GM12878 (cell line): ENCODE data around the gene EPHB1. TPM values are rescaled to one million over a fixed set of nuclear protein-coding genes. Genes with fewer than 3 reads are reported as not detected.
A peak's percentile ranks its signal among the peaks of the same experiment; 100 is the strongest.

Experiments used
- ATAC-seq: fragments of 200-7000 bp; cut with Tn5 transposase; 3 replicates; pipeline ENCODE4 v1.9.1; 2020; ENCODE audit warnings: mild to moderate bottlenecking, moderate library complexity
- BruUV-seq: library from RNA; stranded (reverse); fragments of 400-500 nt; replicated peaks from 2 replicates; lab custom pipeline; 2021; lab: Mats Ljungman, UMichigan
- CTCF ChIA-PET: fragments of 300-600 bp; sonication (Branson Sonifier 250); formaldehyde crosslinking; extraction: SDS; loops from one replicate; lab custom pipeline; 2021; ENCODE audit warnings: inconsistent platforms; lab: Yijun Ruan, JAX
- POLR2A ChIA-PET: fragments of 350-600 bp; formaldehyde crosslinking; extraction: SDS; loops from one replicate; lab custom pipeline; 2021; ENCODE audit warnings: inconsistent platforms; lab: Charles Lee
- RAD21 ChIA-PET: fragments of 300-600 bp; sonication (Branson Sonifier 250); formaldehyde crosslinking; loops from one replicate; lab custom pipeline; 2023; ENCODE audit warnings: antibody characterized with exemption; ENCODE audit not compliant: unreplicated experiment; lab: Charles Lee
- SMC1A ChIA-PET: fragments of 300-600 bp; sonication (Branson Sonifier 250); formaldehyde crosslinking; loops from one replicate; lab custom pipeline; 2023; ENCODE audit not compliant: unreplicated experiment, uncharacterized antibody; lab: Charles Lee
- DNase-seq: peaks from one replicate; pipeline ENCODE4 v3.0.0-alpha.2; 2011; ENCODE audit warnings: low read depth, low spot score
- FAIRE-seq: peaks from 3 replicates; lab custom pipeline; 2011; peaks lifted over from hg19 to GRCh38; lab: Jason Lieb, UNC
- H2AFZ ChIP-seq: 2 replicates; pipeline ENCODE4 v1.6.0; 2011; ENCODE audit warnings: low read depth, low read length, control low read depth; ENCODE audit not compliant: control insufficient read depth
- H3K27ac ChIP-seq: 2 replicates; pipeline ENCODE4 v1.5.1; 2011; ENCODE audit warnings: control low read depth; ENCODE audit not compliant: control insufficient read depth, insufficient read depth
- H3K27me3 ChIP-seq, 2 experiments: replicated peaks in 1 of 2; 2 replicates each; pipeline versions ENCODE4 v1.6.0 to v1.6.1; 2011; ENCODE audit warnings: low read length in 1 of 2; ENCODE audit not compliant: control insufficient read depth in 2 of 2, insufficient read depth in 2 of 2
- H3K36me3 ChIP-seq, 2 experiments: 2 replicates each; pipeline ENCODE4 v1.5.1; 2011; ENCODE audit warnings: low read length in 1 of 2; ENCODE audit not compliant: control insufficient read depth in 2 of 2, insufficient read depth in 2 of 2
- H3K4me1 ChIP-seq: 2 replicates; pipeline ENCODE4 v1.6.1; 2011; ENCODE audit warnings: mild to moderate bottlenecking, low read length, moderate library complexity, mixed read lengths; ENCODE audit not compliant: control insufficient read depth, insufficient read depth
- H3K4me2 ChIP-seq: 2 replicates; pipeline ENCODE4 v1.6.0; 2011; ENCODE audit warnings: control low read depth; ENCODE audit not compliant: control insufficient read depth, insufficient read depth
- H3K4me3 ChIP-seq: fragments of 200-600 bp; sonication (generic); 2 replicates; pipeline ENCODE4 v1.5.1; 2016
- H3K79me2 ChIP-seq: 2 replicates; pipeline ENCODE4 v1.6.0; 2011; ENCODE audit warnings: low read length; ENCODE audit not compliant: control insufficient read depth, insufficient read depth
- H3K9ac ChIP-seq: 2 replicates; pipeline ENCODE4 v1.8.0; 2011; ENCODE audit warnings: low read length, control low read depth, mixed read lengths; ENCODE audit not compliant: control insufficient read depth, insufficient read depth
- H3K9me3 ChIP-seq: replicated peaks from 3 replicates; pipeline ENCODE4 v1.5.1; 2011; ENCODE audit warnings: mild to moderate bottlenecking, low read length; ENCODE audit not compliant: control insufficient read depth, insufficient read depth
- H4K20me1 ChIP-seq: 2 replicates; pipeline ENCODE4 v1.6.0; 2011; ENCODE audit not compliant: control insufficient read depth, insufficient read depth
- GABPA ChIP-seq: IDR thresholded peaks from 2 replicates; pipeline ENCODE4 v1.6.1; 2014; ENCODE audit warnings: antibody characterized with exemption, low read depth, mild to moderate bottlenecking, inconsistent platforms
- GATAD2B ChIP-seq: fragments of 450-650 bp; conservative IDR thresholded peaks from 2 replicates; pipeline ENCODE4 v1.6.1; 2017; ENCODE audit warnings: low read depth, mild to moderate bottlenecking, moderate library complexity
- KDM1A ChIP-seq: fragments of 200-600 bp; sonication (generic); IDR thresholded peaks from 2 replicates; pipeline ENCODE4 v1.6.1; 2016; ENCODE audit warnings: borderline replicate concordance
- SMAD1 ChIP-seq: fragments of 450-650 bp; IDR thresholded peaks from 2 replicates; pipeline ENCODE4 v1.6.1; 2018; ENCODE audit warnings: mild to moderate bottlenecking, low read depth; ENCODE audit not compliant: partially characterized antibody
- SP1 ChIP-seq: IDR thresholded peaks from one replicate; pipeline ENCODE4 v1.6.1; 2011; ENCODE audit warnings: low read depth, low read length
- STAT1 ChIP-seq: fragments of 450-650 bp; conservative IDR thresholded peaks from 2 replicates; pipeline ENCODE4 v1.6.1; 2014; ENCODE audit warnings: antibody characterized with exemption, mild to moderate bottlenecking
- in situ Hi-C: fragments of 300-500 bp; cut with MboI; formaldehyde crosslinking; loops from 9 replicates; pipeline ENCODE4 v1.14.3; 2018; ENCODE audit warnings: mixed read lengths
- intact Hi-C: fragments of 100-400 bp; cut with micrococcal nuclease; formaldehyde crosslinking; loops from one replicate; pipeline ENCODE4 v1.14.2; 2022; ENCODE audit not compliant: unreplicated experiment
- polyA plus RNA-seq, 11 experiments: library from polyadenylated mRNA; depleted of rRNA in 4 of 11; unstranded in 6 of 11; stranded (reverse) in 5 of 11; fragments of >200 nt; fragmentation: Nextera tagmentation in 4 of 11; fragmentation: Illumina TruSeq in 1 of 11; extraction: Ambion mirVana in 4 of 11; extraction: Trizol in 1 of 11; gene quantifications; 1 replicate in 1 of 11; 2 replicates in 10 of 11; pipeline versions ENCODE4 v1.2.1 to v1.2.3, GENCODE V29; 2011 to 2016; ENCODE audit warnings: inconsistent platforms in 2 of 11, missing spikeins in 2 of 11, low read depth in 1 of 11
- total RNA-seq, 4 experiments: library from RNA; depleted of rRNA in 3 of 4; stranded (reverse); fragments of >200 nt in 3 of 4; fragmentation: Illumina TruSeq in 1 of 4; extraction: Trizol in 1 of 4; gene quantifications; 2 replicates each; pipeline versions ENCODE4 v1.2.1 to v1.2.3, GENCODE V29; 2013 to 2021
- TF ChIP-seq, protein P1 (sequence below): IDR thresholded peaks from 2 replicates; pipeline ENCODE4 v1.6.1; 2012; ENCODE audit warnings: mild to moderate bottlenecking, low read depth, low read length

Gene EPHB1
- total and polyA plus RNA-seq, 10 of the 15 experiments (the other 5 are each of a cell fraction or from before 2014, with no cell fraction given), result 0.33 to 23.8 (median 1.2) TPM

DNA sequence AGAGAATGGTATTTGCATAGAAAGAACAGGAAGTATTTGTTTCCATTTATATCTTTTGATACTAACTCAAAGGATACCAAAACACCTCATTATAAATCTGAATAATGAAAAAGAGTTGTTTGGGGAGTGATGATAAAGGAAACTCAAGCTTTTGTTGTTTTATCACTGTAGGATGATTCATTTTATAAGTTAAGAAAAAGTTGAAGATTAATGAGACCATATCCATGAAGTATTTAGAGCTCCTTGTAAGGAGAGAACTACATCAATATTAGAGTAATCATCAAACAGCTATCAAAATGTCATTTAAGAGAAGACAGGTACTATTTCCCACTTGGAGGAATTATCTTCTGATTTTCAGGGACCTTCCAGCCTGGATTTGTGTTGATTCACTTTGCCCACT lies 92.5 kb downstream of the EPHB1 start:
- Histone ChIP-seq H3K4me2 (peak overlapping the region; percentile 10), H3K4me1 (peaks cover 29% of the 10 kb centered on the region), H3K27me3 (no peaks in the 10 kb centered on the region), H3K36me3 (no peaks in the 10 kb centered on the region; a peak in 1 of 4 replicates), H3K79me2 (peaks cover 13% of the 10 kb centered on the region), H3K27ac (peak overlapping the region; percentile 39; the same call in 1 of the 2 replicates), H3K9ac (no peak overlapping the region), H3K9me3 (peaks cover 6% of the 10 kb centered on the region; the same call in 2 of the 3 replicates), H4K20me1 (no peaks in the 10 kb centered on the region), H3K4me3 (no peak overlapping the region), H2AFZ (no peak overlapping the region)
- TF ChIP-seq, protein P1, sequence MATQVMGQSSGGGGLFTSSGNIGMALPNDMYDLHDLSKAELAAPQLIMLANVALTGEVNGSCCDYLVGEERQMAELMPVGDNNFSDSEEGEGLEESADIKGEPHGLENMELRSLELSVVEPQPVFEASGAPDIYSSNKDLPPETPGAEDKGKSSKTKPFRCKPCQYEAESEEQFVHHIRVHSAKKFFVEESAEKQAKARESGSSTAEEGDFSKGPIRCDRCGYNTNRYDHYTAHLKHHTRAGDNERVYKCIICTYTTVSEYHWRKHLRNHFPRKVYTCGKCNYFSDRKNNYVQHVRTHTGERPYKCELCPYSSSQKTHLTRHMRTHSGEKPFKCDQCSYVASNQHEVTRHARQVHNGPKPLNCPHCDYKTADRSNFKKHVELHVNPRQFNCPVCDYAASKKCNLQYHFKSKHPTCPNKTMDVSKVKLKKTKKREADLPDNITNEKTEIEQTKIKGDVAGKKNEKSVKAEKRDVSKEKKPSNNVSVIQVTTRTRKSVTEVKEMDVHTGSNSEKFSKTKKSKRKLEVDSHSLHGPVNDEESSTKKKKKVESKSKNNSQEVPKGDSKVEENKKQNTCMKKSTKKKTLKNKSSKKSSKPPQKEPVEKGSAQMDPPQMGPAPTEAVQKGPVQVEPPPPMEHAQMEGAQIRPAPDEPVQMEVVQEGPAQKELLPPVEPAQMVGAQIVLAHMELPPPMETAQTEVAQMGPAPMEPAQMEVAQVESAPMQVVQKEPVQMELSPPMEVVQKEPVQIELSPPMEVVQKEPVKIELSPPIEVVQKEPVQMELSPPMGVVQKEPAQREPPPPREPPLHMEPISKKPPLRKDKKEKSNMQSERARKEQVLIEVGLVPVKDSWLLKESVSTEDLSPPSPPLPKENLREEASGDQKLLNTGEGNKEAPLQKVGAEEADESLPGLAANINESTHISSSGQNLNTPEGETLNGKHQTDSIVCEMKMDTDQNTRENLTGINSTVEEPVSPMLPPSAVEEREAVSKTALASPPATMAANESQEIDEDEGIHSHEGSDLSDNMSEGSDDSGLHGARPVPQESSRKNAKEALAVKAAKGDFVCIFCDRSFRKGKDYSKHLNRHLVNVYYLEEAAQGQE, result no peak
- TF ChIP-seq GATAD2B, result no peak
- no peak for TF ChIP-seq SMAD1
- TF ChIP-seq GABPA, result no peak
- TF ChIP-seq STAT1, result no peak
- no peak for TF ChIP-seq SP1
- TF ChIP-seq KDM1A, result no peak
- ChIA-PET SMC1A (interaction anchor here (1.0 to 9.1 kb wide), 17 partner anchors 8 to 131 kb away, joined by 3 to 97 read pairs (median 6); partner anchors contain the start of gene EPHB1), POLR2A (interaction anchor here (0.6 to 2.8 kb wide), 7 partner anchors 8 to 327 kb away, joined by 3 to 11 read pairs (median 4); no protein-coding TSS in a partner anchor), CTCF (interaction anchor here (1.1 to 8.1 kb wide), 13 partner anchors 8 to 352 kb away, joined by 3 to 58 read pairs (median 6); partner anchors contain the start of gene EPHB1), RAD21 (interaction anchor here (0.7 to 5.3 kb wide), 11 partner anchors 8 to 145 kb away, joined by 3 to 67 read pairs (median 4); partner anchors contain the start of gene EPHB1)
- ATAC-seq (no peak), DNase-seq (no peak), FAIRE-seq (no peak)
- intact Hi-C loops, result loop anchor here (2.0 kb wide), 1 partner anchor 35 kb away; no protein-coding TSS in a partner anchor
- no TSS peak for BruUV-seq
- in situ Hi-C loops, result no loop called here
